ENCODE data around the gene EXOC3L2. TPM values are rescaled to one million over a fixed set of nuclear protein-coding genes. Genes with fewer than 3 reads are reported as not detected.

Gene EXOC3L2
- total RNA-seq, 1 experiment from 2014 or later = 0.61 TPM

GRCh38 chr19:45234089-45234869 is 10.9 kb downstream of the EXOC3L2 start:
- H4K20me1 ChIP-seq (ENCODE audit: control insufficient read depth, insufficient read depth, insufficient read length) = no peaks in the 10 kb centered on the region
- no peak overlapping the region for H3K9ac ChIP-seq (ENCODE audit: extremely low read depth, insufficient read length, low read length)
- no peak overlapping the region for H3K56ac ChIP-seq (ENCODE audit: insufficient read length, low read depth, low read length)
- no peak overlapping the region; a peak in 1 of 7 replicates for H3K27ac Mint-ChIP-seq
- no peak overlapping the region for H3T11ph ChIP-seq (ENCODE audit: low read length)
- H3K9me3 Mint-ChIP-seq = no peaks in the 10 kb centered on the region
- H3K27me3 Mint-ChIP-seq (ENCODE audit: low read depth) = peaks cover 89% of the 10 kb centered on the region
- no peak overlapping the region for H2BK15ac ChIP-seq (ENCODE audit: low read depth, low read length)
- H3K79me1 ChIP-seq (ENCODE audit: insufficient read depth, low read depth, low read length, poor library complexity, severe bottlenecking) = no peaks in the 10 kb centered on the region
- H2BK20ac ChIP-seq (ENCODE audit: low read depth, low read length, poor library complexity, severe bottlenecking) = no peak overlapping the region
- no peak overlapping the region for H3K4ac ChIP-seq (ENCODE audit: low read depth, low read length)
- peak; percentile 59 for DNase-seq
- no peak overlapping the region for H3K27ac ChIP-seq (ENCODE audit: insufficient read length, low read depth, low read length)
- H3K79me2 ChIP-seq (ENCODE audit: insufficient read depth, low read length) = no peaks in the 10 kb centered on the region
- H4K91ac ChIP-seq (ENCODE audit: insufficient read length, low read depth, low read length) = no peak overlapping the region
- no peak overlapping the region for H3K18ac ChIP-seq (ENCODE audit: insufficient read length, low read depth, low read length)
- no peak overlapping the region for H2BK5ac ChIP-seq (ENCODE audit: insufficient read length, low read length)
- H3K4me1 Mint-ChIP-seq = peaks cover 0 to 21% of the 10 kb centered on the region in 2 experiments; a peak in 2 of 4 replicates
- no peaks in the 10 kb centered on the region; a peak in 2 of 7 replicates for H3K36me3 Mint-ChIP-seq (ENCODE audit: insufficient read depth in 1 of 3, low read depth in 3 of 3)
- no peak overlapping the region for H2AK5ac ChIP-seq (ENCODE audit: insufficient read length, low read length)
- no peak for TF ChIP-seq CTCF (conservative IDR thresholded peaks at IDR 0.05)
- no peak overlapping the region for H2BK12ac ChIP-seq (ENCODE audit: insufficient read length, low read depth, low read length)
- no CpG with 5 or more reads among the region's 93 CpGs for WGBS (ENCODE audit: extremely low coverage, insufficient read length, low lambda C conversion rate)
- peak overlapping the region; percentile 5 for H3K4me2 ChIP-seq (ENCODE audit: insufficient read depth, insufficient read length, low read length)
- H4K8ac ChIP-seq (replicated peaks; ENCODE audit: insufficient read length, low read depth, low read length) = no peak overlapping the region
- no peaks in the 10 kb centered on the region; the same call in 1 of the 2 replicates for H3K4me1 ChIP-seq (ENCODE audit: insufficient read depth, low read length)
- H3K27me3 ChIP-seq (ENCODE audit: insufficient read depth, low read length) = peaks cover 22% of the 10 kb centered on the region
- H2BK120ac ChIP-seq (ENCODE audit: low read depth, low read length, poor library complexity, severe bottlenecking) = no peak overlapping the region
- no peak overlapping the region for H4K5ac ChIP-seq (ENCODE audit: insufficient read length, low read depth, low read length)
- no peak overlapping the region for H2AFZ ChIP-seq (ENCODE audit: low read length)
- no peaks in the 10 kb centered on the region for H3K23me2 ChIP-seq (ENCODE audit: insufficient read length, low read depth, low read length, poor library complexity, severe bottlenecking)
- peak overlapping the region; percentile 41 to 77 for H3K4me3 Mint-ChIP-seq
- H3K23ac ChIP-seq (ENCODE audit: insufficient read length, low read depth, low read length) = no peak overlapping the region
- H3K14ac ChIP-seq (ENCODE audit: insufficient read depth, low read length) = no peak overlapping the region
- H3K9me3 ChIP-seq (ENCODE audit: control insufficient read depth, low read depth, low read length) = no peaks in the 10 kb centered on the region

All from H9 (cell line).